Mesendoderm (in vitro differentiated cells): ENCODE measurements around the gene ZFP91.
"Not testable (repeated sequence)": the region's sequence is repeated elsewhere in the genome, so short reads cannot be mapped to it uniquely, and the experiment has no call there.

ENCODE experiments used
- DNase-seq: peaks from one replicate; pipeline ENCODE4 v3.0.0; 2013
- H2AK5ac ChIP-seq: 2 replicates; pipeline ENCODE4 v1.6.1; 2013; ENCODE audit warnings: low read length, inconsistent platforms
- H2BK120ac ChIP-seq: 2 replicates; pipeline ENCODE4 v1.6.1; 2013; ENCODE audit warnings: low read depth, mild to moderate bottlenecking, low read length, moderate library complexity, mixed read lengths
- H2BK15ac ChIP-seq: replicated peaks from 2 replicates; pipeline ENCODE4 v1.6.1; 2013; ENCODE audit warnings: low read depth, mild to moderate bottlenecking, moderate library complexity
- H2BK5ac ChIP-seq: 2 replicates; pipeline ENCODE4 v1.6.1; 2013; ENCODE audit warnings: low read length, inconsistent platforms
- H3K18ac ChIP-seq: 2 replicates; pipeline ENCODE4 v1.6.1; 2013; ENCODE audit warnings: mild to moderate bottlenecking, low read length, mixed read lengths
- H3K23ac ChIP-seq: one replicate; pipeline ENCODE4 v1.6.1; 2013; ENCODE audit warnings: low read length
- H3K27ac ChIP-seq: 2 replicates; pipeline ENCODE4 v1.5.1; 2013; ENCODE audit warnings: low read depth, mild to moderate bottlenecking, inconsistent platforms, low read length, moderate library complexity
- H3K27me3 ChIP-seq: 2 replicates; pipeline ENCODE4 v1.6.1; 2013; ENCODE audit warnings: low read length, control low read depth, mild to moderate bottlenecking, inconsistent platforms; ENCODE audit not compliant: insufficient read depth, poor library complexity
- H3K36me3 ChIP-seq: 2 replicates; pipeline ENCODE4 v1.6.1; 2013; ENCODE audit warnings: low read length, inconsistent platforms; ENCODE audit not compliant: control insufficient read depth, insufficient read depth
- H3K4ac ChIP-seq: one replicate; pipeline ENCODE4 v1.6.1; 2013; ENCODE audit warnings: low read depth, mild to moderate bottlenecking, low read length, moderate library complexity
- H3K4me1 ChIP-seq: 2 replicates; pipeline ENCODE4 v1.6.1; 2013; ENCODE audit warnings: low read depth, low read length, inconsistent platforms; ENCODE audit not compliant: control insufficient read depth
- H3K4me2 ChIP-seq: 2 replicates; pipeline ENCODE4 v1.6.1; 2013; ENCODE audit warnings: low read length
- H3K4me3 ChIP-seq: 2 replicates; pipeline ENCODE4 v1.5.1; 2013; ENCODE audit warnings: mild to moderate bottlenecking, low read length
- H3K56ac ChIP-seq: one replicate; pipeline ENCODE4 v1.6.1; 2013; ENCODE audit warnings: low read length
- H3K79me1 ChIP-seq: 2 replicates; pipeline ENCODE4 v1.6.1; 2013; ENCODE audit warnings: low read length, inconsistent platforms
- H3K79me2 ChIP-seq: 2 replicates; pipeline ENCODE4 v1.6.1; 2013; ENCODE audit warnings: mild to moderate bottlenecking, low read length; ENCODE audit not compliant: control insufficient read depth, insufficient read depth
- H3K9ac ChIP-seq: 2 replicates; pipeline ENCODE4 v1.6.1; 2013; ENCODE audit warnings: low read length, inconsistent platforms
- H4K5ac ChIP-seq: one replicate; pipeline ENCODE4 v1.6.1; 2013; ENCODE audit warnings: low read length
- H4K8ac ChIP-seq: one replicate; pipeline ENCODE4 v1.6.1; 2013; ENCODE audit warnings: low read depth, mild to moderate bottlenecking, control low read depth, low read length, moderate library complexity
- WGBS: extraction: QIAGEN DNeasy Blood & Tissue Kit; methylation state at CpG from one replicate; pipeline ENCODE4 v1.1.7; 2013; ENCODE audit warnings: low lambda C conversion rate, missing lambda C conversion rate; ENCODE audit not compliant: insufficient coverage; ENCODE audit errors: extremely low coverage; 5-methylcytosine and 5-hydroxymethylcytosine counted together

ZFP91 gene

DNA sequence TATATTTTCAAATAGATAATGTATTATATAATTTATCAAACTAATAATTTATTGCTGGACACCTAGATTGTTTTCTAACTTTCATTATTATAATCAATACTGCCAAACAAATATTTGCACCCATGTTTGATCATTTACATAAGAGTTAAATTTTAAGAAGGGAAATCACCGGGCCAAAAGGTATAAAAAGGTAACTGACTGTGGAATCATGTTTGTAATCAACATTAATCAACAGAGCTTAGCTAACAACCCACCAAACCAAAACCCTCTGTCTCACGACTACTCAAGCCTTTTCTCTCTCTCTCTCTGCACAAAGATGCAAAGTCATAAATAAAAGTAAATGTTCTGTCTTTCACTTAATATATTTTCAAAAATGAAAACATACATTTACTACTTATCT, 18.0 kb upstream of the ZFP91 start:
- Histone ChIP-seq H4K8ac (no peak overlapping the region), H3K27ac (no peak overlapping the region), H3K36me3 (no peaks in the 10 kb centered on the region), H3K4ac (no peak overlapping the region), H2BK5ac (no peak overlapping the region), H3K23ac (no peak overlapping the region), H3K79me2 (no peaks in the 10 kb centered on the region), H3K9ac (no peak overlapping the region), H3K27me3 (no peaks in the 10 kb centered on the region), H3K18ac (no peak overlapping the region), H3K4me3 (no peak overlapping the region), H3K4me1 (no peaks in the 10 kb centered on the region), H2BK120ac (no peak overlapping the region), H3K79me1 (no peaks in the 10 kb centered on the region), H3K56ac (no peak overlapping the region), H3K4me2 (no peak overlapping the region), H4K5ac (no peak overlapping the region), H2BK15ac (no peak overlapping the region), H2AK5ac (no peak overlapping the region)
- no CpG with 5 or more reads among the region's 2 CpGs for WGBS
- DNase-seq, result no peak

- no peak overlapping the region for H3K27ac ChIP-seq
- no peak overlapping the region for H3K56ac ChIP-seq
- H2AK5ac ChIP-seq, result no peak overlapping the region
- H3K9ac ChIP-seq, result no peak overlapping the region
- no peaks in the 10 kb centered on the region for H3K36me3 ChIP-seq
- no peak overlapping the region for H3K4me2 ChIP-seq
- H2BK120ac ChIP-seq, result no peak overlapping the region
- H3K79me1 ChIP-seq, result no peaks in the 10 kb centered on the region
- H3K23ac ChIP-seq, result no peak overlapping the region
- H2BK15ac ChIP-seq, result no peak overlapping the region
- DNase-seq, result no peak
- H3K18ac ChIP-seq, result no peak overlapping the region
- no peaks in the 10 kb centered on the region for H3K4me1 ChIP-seq
- WGBS, result no CpG with 5 or more reads among the region's 2 CpGs
- H4K8ac ChIP-seq, result no peak overlapping the region
- no peak overlapping the region for H4K5ac ChIP-seq
- H3K4me3 ChIP-seq, result no peak overlapping the region
- no peak overlapping the region for H2BK5ac ChIP-seq
- no peaks in the 10 kb centered on the region for H3K79me2 ChIP-seq
- no peaks in the 10 kb centered on the region for H3K27me3 ChIP-seq
- no peak overlapping the region for H3K4ac ChIP-seq
Measured at GRCh38 chr11:58561394-58562098, 17.3 kb upstream of the ZFP91 start.

GRCh38 chr11:58562375-58562800, 16.5 kb upstream of the ZFP91 start:
- no peak overlapping the region for H3K4ac ChIP-seq
- H2BK5ac ChIP-seq, result no peak overlapping the region
- H3K27me3 ChIP-seq, result no peaks in the 10 kb centered on the region
- no peak overlapping the region for H3K4me3 ChIP-seq
- no peaks in the 10 kb centered on the region for H3K4me1 ChIP-seq
- H3K23ac ChIP-seq, result no peak overlapping the region
- no peaks in the 10 kb centered on the region for H3K79me2 ChIP-seq
- H2BK120ac ChIP-seq, result no peak overlapping the region
- no peak for DNase-seq
- no peak overlapping the region for H2AK5ac ChIP-seq
- no peaks in the 10 kb centered on the region for H3K36me3 ChIP-seq
- no peak overlapping the region for H3K9ac ChIP-seq
- no peaks in the 10 kb centered on the region for H3K79me1 ChIP-seq
- H4K8ac ChIP-seq, result no peak overlapping the region
- no peak overlapping the region for H3K27ac ChIP-seq
- no peak overlapping the region for H3K56ac ChIP-seq
- no peak overlapping the region for H3K4me2 ChIP-seq
- H4K5ac ChIP-seq, result no peak overlapping the region
- H3K18ac ChIP-seq, result no peak overlapping the region
- no peak overlapping the region for H2BK15ac ChIP-seq

DNA sequence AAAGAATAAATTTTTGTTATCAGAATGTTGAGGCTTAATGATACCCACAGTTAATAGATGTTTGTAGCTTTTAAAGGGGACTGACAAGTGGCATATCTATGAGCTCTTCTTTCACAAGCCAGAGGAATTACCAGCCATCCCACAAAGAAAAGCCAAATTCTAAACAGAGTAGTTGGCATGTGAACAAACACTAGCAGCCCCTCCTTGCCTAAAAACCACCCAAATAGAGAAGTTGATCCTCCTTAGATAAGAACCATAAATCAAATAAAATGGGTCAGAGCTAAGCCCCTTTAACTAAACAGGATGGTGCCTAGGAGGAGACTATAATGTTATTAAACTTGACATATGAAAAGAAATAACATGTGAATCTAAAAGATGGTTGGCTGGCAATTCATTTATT, 14.6 kb upstream of the ZFP91 start:
- H3K27ac ChIP-seq, result no peak overlapping the region
- no peak overlapping the region for H4K8ac ChIP-seq
- H3K36me3 ChIP-seq, result no peaks in the 10 kb centered on the region
- H3K4ac ChIP-seq, result no peak overlapping the region
- no peak overlapping the region for H2BK15ac ChIP-seq
- H3K9ac ChIP-seq, result no peak overlapping the region
- no peaks in the 10 kb centered on the region for H3K79me2 ChIP-seq
- no peak overlapping the region for H2BK5ac ChIP-seq
- H2AK5ac ChIP-seq, result no peak overlapping the region
- no peak overlapping the region for H2BK120ac ChIP-seq
- H3K23ac ChIP-seq, result no peak overlapping the region
- no peak overlapping the region for H3K18ac ChIP-seq
- no peak overlapping the region for H3K4me3 ChIP-seq
- H4K5ac ChIP-seq, result no peak overlapping the region
- H3K79me1 ChIP-seq, result no peaks in the 10 kb centered on the region
- no peaks in the 10 kb centered on the region for H3K27me3 ChIP-seq
- DNase-seq, result no peak
- H3K4me1 ChIP-seq, result no peaks in the 10 kb centered on the region
- no peak overlapping the region for H3K56ac ChIP-seq
- H3K4me2 ChIP-seq, result no peak overlapping the region

DNA sequence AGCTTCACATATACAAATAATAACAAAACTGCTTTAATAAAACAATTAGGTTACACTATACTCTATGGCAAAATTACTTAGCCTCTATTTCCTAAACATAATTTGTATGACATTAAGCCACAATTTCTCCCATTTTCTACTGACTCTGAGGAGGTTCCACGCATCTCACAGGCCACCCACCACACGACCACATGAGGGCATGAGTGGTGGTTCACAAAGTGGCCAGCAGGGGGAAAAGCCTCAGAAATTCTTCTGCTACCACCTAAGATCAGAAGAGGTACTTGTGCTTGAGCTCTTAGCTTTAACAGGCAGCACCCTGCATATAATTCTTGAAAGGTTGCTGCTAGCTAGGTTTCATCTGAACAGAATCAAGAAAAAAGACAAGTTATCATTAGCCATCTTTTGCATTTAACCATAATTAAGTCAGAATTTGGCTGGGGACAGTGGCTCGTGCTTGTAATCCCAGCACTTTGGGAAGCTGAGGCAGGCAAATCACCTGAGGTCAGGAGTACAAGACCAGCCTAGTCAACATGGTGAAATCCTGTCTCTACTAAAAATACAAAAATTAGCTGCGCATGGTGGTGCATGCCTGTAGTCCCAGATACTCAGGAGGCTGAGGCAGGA, 10.9 kb upstream of the ZFP91 start:
- no peak overlapping the region for H2BK15ac ChIP-seq
- H3K9ac ChIP-seq, result no peak overlapping the region
- no peak overlapping the region for H3K4ac ChIP-seq
- no peaks in the 10 kb centered on the region for H3K27me3 ChIP-seq
- H3K23ac ChIP-seq, result no peak overlapping the region
- H3K79me2 ChIP-seq, result no peaks in the 10 kb centered on the region
- H3K79me1 ChIP-seq, result no peaks in the 10 kb centered on the region
- H3K18ac ChIP-seq, result no peak overlapping the region
- no peaks in the 10 kb centered on the region for H3K4me1 ChIP-seq
- WGBS, result no CpG with 5 or more reads among the region's 4 CpGs
- no peaks in the 10 kb centered on the region for H3K36me3 ChIP-seq
- peak; percentile 79 for DNase-seq
- H2BK120ac ChIP-seq, result no peak overlapping the region
- H3K27ac ChIP-seq, result no peak overlapping the region
- no peak overlapping the region for H2BK5ac ChIP-seq
- no peak overlapping the region for H3K4me3 ChIP-seq
- H4K8ac ChIP-seq, result no peak overlapping the region
- H3K4me2 ChIP-seq, result no peak overlapping the region
- no peak overlapping the region for H4K5ac ChIP-seq
- no peak overlapping the region for H2AK5ac ChIP-seq
- no peak overlapping the region for H3K56ac ChIP-seq

DNA sequence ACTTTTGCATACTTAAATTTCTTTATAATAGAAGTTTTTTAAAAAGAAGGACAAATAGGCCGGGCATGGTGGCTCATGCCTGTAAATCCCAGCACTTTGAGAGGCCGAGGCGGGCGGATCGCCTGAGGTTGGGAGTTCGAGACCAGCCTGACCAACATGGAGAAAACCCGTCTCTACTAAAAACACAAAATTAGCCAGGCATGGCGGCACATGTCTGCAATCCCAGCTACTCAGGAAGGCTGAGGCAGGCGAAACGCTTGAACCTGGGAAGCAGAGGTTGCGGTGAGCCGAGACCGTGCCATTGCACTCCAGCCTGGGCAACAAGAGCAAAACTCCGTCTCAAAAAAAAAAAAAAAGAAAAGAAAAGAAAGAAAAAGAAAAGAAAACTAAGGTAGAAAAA, 6.0 kb upstream of the ZFP91 start:
- H2BK120ac ChIP-seq, H3K4me2 ChIP-seq, H3K18ac ChIP-seq, H3K4me3 ChIP-seq, H3K36me3 ChIP-seq, H2AK5ac ChIP-seq, H3K23ac ChIP-seq, H3K4ac ChIP-seq, H4K5ac ChIP-seq, H3K56ac ChIP-seq, H4K8ac ChIP-seq, DNase-seq, H2BK5ac ChIP-seq, H3K27ac ChIP-seq, H3K4me1 ChIP-seq, H2BK15ac ChIP-seq, H3K27me3 ChIP-seq, H3K79me2 ChIP-seq, H3K79me1 ChIP-seq, H3K9ac ChIP-seq: not testable (repeated sequence)
- WGBS, result no CpG with 5 or more reads among the region's 14 CpGs
